GM12874 (cell line): ENCODE data around the gene MISP3.

ENCODE experiments used
- CTCF ChIP-seq: IDR thresholded peaks from 2 replicates; pipeline ENCODE4 v1.5.1; 2011; ENCODE audit warnings: low read depth, mild to moderate bottlenecking, control low read depth, low read length, moderate library complexity; ENCODE audit not compliant: insufficient read depth

The MISP3 gene

GRCh38 chr19:14052470-14052869 lies 20.1 kb upstream of the MISP3 start:
- no peak for TF ChIP-seq CTCF

- TF ChIP-seq CTCF: no peak
Observed at GRCh38 chr19:14053032-14053431, 19.6 kb upstream of the MISP3 start.

- TF ChIP-seq CTCF: no peak
Observed at GRCh38 chr19:14053500-14053899, 19.1 kb upstream of the MISP3 start.

GRCh38 chr19:14054099-14054498 lies 18.5 kb upstream of the MISP3 start:
- TF ChIP-seq CTCF: no peak

- TF ChIP-seq CTCF: no peak
Observed at GRCh38 chr19:14054721-14055120, 17.9 kb upstream of the MISP3 start.

- TF ChIP-seq CTCF: no peak
Observed at GRCh38 chr19:14055396-14055795, 17.2 kb upstream of the MISP3 start.

- no peak for TF ChIP-seq CTCF
Observed at GRCh38 chr19:14056069-14056666, 16.4 kb upstream of the MISP3 start.
